Measurements from ENCODE around the gene SARNP. TPM values are rescaled to one million over a fixed set of nuclear protein-coding genes. Genes with fewer than 3 reads are reported as not detected.

SARNP gene
- total and polyA plus RNA-seq, 9 of the 15 experiments (the other 6 are each of a cell fraction or from before 2014, with no cell fraction given) = 70.1 to 400 (median 198) TPM

GRCh38 chr12:55743406-55744339 is 73.9 kb downstream of the SARNP start (continued):
- TF ChIP-seq ZNF551 (CRISPR knock-in tag; IDR thresholded peaks at IDR 0.05) = no peak
- TF ChIP-seq PHF21A (IDR thresholded peaks at IDR 0.05; ENCODE audit: borderline replicate concordance, low read depth) = no peak
- no peak for TF ChIP-seq MAFK (IDR thresholded peaks at IDR 0.05; ENCODE audit: low read length)
- TF ChIP-seq FOXP1 (CRISPR knock-in tag; IDR thresholded peaks at IDR 0.05) = 0 out of 2 replicates have a peak, but pooled peaks have one; percentile 45
- TF ChIP-seq ZNF263 (CRISPR knock-in tag; IDR thresholded peaks at IDR 0.05; ENCODE audit: borderline replicate concordance) = peak; percentile 29; the same call in 1 of the 2 replicates
- TF ChIP-seq CBX1 (IDR thresholded peaks at IDR 0.05; ENCODE audit: low read depth) = peak; percentile 58; the same call in 1 of the 2 replicates
- TF ChIP-seq ZNF766 (CRISPR knock-in tag; conservative IDR thresholded peaks at IDR 0.05) = no peak
- no peak for TF ChIP-seq CHCHD3 (CRISPR knock-in tag; IDR thresholded peaks at IDR 0.05)
- peak; percentile 42; the same call in 1 of the 2 replicates for TF ChIP-seq VEZF1 (CRISPR knock-in tag; IDR thresholded peaks at IDR 0.05)
- TF ChIP-seq ZNF124 (CRISPR knock-in tag; IDR thresholded peaks at IDR 0.05) = no peak
- TF ChIP-seq HMGXB4 (CRISPR knock-in tag; IDR thresholded peaks at IDR 0.05) = 0 out of 2 replicates have a peak, but pooled peaks have one; percentile 64
- TF ChIP-seq USF1 (CRISPR knock-in tag; IDR thresholded peaks at IDR 0.05) = no peak
- no peak for TF ChIP-seq MAFF (IDR thresholded peaks at IDR 0.05; ENCODE audit: low read length)
- no peak for TF ChIP-seq ZNF445 (CRISPR knock-in tag; IDR thresholded peaks at IDR 0.05; ENCODE audit: low read depth)
- TF ChIP-seq MLX (CRISPR knock-in tag; conservative IDR thresholded peaks at IDR 0.05) = no peak
- no peak for TF ChIP-seq USF2 (CRISPR knock-in tag; IDR thresholded peaks at IDR 0.05)
- no peak for TF ChIP-seq JUNB (CRISPR knock-in tag; conservative IDR thresholded peaks at IDR 0.05)
- TF ChIP-seq ZHX1 (conservative IDR thresholded peaks at IDR 0.05; ENCODE audit: low read length) = no peak

Data from K562 (cell line).